ENCODE results near the gene CFAP68.
A peak's percentile ranks its signal among the peaks of the same experiment; 100 is the strongest.
"Not testable (repeated sequence)": the region's sequence is repeated elsewhere in the genome, so short reads cannot be mapped to it uniquely, and the experiment has no call there.

The CFAP68 gene

GRCh38 chr11:111918390-111919256, 39.3 kb downstream of the CFAP68 start, which contains the start of gene C11orf52:
Gene C11orf52, plus strand, starts transcription at chr11:111918913. Its CDS starts 60 bp downstream, at chr11:111918973.
- DNase-seq (ENCODE audit: low spot score) = no peak

DNA sequence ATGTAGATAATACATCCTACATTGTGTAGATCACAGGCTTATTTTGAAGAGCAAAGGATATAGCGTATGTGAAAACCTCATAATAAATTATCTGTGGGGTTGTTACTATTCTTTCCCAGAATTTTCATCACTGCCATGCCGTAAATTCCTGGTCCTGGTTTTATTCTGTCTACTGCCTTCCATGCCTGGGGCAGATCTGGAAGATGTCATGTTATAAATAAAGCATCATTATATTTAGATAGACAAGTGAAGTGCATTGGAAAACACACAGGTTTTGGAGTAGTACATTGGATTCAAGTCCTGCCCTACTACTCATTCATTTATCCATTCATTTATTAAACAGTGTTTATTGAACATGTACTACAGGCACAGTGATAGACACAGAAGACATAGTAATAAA, 41.6 kb downstream of the CFAP68 start:
- no peak for DNase-seq (ENCODE audit: low spot score)

GRCh38 chr11:111921541-111922230, 42.3 kb downstream of the CFAP68 start:
- DNase-seq (ENCODE audit: low spot score) = no peak

DNA sequence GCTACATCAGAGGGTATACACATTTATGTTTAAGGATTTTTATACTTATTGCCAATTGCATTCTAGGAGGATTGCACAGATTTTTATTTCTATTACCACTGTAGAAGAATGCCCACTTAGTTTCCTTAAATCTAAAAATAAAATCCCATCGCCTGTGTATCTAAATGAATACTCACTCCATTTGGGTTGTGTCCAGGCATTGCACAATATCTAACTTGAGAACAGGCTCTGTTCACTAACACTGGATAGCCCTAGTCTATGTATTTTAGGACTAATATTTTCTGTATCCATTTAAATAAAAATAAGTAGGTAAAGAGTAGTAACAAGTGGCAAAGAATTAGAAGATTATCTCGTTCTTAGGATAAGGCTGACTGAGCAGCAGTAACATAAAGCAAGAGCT, 43.5 kb downstream of the CFAP68 start:
- no peak for DNase-seq (ENCODE audit: low spot score)

DNA sequence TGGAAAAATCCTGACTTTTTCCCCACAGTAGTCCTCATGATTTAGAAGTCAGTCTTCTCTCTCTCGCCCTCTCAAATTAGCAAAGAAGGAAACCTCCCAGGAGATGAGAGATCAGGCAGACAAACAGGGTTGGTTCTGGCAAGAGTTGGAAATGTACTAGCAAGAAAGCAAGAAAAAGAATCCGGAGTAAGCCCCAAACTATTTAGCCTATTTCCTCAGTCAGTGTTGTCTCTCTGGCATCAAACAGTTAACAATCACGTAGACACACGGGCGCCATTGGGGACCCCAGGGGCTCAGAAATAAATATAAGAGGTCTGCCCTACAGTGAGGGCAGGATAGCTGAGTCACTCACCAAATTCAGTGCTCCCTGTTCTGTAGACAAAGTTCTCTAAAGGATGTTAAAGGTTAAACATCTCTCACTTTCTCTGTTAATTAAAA, 44.0 kb downstream of the CFAP68 start:
- DNase-seq (ENCODE audit: low spot score) = no peak

DNA sequence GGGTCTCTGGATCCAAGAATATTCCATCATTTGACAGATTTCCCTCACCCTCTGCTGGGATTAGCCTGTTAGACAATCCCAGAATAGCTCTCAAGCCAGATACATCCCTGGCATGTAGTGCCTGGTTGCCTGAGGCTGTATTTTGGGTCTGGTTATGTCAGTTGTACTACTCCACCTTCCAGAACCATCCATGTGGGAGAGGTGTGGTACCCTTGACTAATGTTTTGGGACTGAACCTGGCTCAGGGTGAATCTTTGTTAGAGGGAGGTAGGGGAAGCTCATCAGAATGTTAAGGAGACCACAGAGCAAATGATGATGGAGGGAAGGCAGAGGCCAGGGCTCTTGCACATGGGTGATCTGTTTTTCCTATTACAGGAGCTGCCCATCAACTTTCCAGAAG, 44.6 kb downstream of the CFAP68 start:
- DNase-seq (ENCODE audit: low spot score) = no peak

DNA sequence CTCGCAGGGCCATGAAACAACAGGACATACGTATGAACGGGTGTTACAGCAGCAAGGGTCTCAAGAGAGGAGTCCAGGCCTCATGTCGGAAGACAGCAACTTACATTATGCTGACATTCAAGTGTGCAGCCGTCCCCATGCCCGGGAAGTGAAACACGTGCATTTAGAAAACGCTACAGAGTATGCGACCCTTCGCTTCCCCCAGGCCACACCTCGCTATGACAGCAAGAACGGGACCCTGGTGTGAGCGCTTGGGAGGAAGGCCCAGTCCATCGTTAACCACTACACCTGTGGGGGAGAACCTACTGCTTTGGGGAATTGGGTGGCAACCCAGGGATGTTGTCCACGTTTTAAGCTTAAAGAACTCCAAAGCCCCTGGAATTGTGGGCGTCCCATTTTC, 46.6 kb downstream of the CFAP68 start:
- DNase-seq (ENCODE audit: low spot score) = no peak

GRCh38 chr11:111926505-111927391, 47.4 kb downstream of the CFAP68 start:
- peak; percentile 97 for DNase-seq (ENCODE audit: low spot score)

GRCh38 chr11:111930472-111930871, 51.1 kb downstream of the CFAP68 start:
- no peak for DNase-seq (ENCODE audit: low spot score)

DNA sequence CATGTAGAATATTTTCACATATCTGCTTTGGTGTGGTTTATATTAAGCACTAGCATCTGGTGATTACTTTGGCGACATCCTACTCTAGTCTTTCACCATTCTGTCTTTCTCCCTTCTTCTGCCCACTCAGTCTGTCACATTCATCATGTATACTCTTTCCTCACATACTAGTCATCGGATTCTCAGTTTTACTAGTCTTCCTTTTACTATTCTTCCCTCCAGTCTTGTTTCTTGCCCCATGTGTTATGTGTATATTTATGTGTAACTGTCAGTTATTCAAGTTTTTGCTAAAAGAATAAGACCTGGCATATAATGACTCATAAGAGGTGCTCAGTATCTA, 53.2 kb downstream of the CFAP68 start:
- no peak for DNase-seq (ENCODE audit: low spot score)

DNA sequence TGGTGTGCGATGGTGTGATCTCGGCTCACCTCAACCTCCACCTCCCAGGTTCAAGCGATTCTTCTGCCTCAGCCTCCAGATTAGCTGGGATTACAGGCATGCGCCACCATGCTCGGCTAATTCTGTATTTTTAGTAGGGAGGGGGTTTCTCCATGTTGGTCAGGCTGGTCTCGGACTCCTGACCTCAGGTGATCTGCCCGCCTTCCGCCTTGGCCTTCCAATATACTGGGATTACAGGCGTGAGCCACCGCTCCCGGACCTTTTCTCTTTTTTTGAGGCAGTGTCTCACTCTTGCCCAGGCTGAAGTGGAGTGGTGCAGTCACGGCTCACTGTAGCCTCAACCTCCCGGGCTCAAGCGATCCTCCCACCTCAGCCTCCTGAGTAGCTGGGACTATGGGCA, 53.8 kb downstream of the CFAP68 start:
- not testable (repeated sequence) for DNase-seq (ENCODE audit: low spot score)

DNA sequence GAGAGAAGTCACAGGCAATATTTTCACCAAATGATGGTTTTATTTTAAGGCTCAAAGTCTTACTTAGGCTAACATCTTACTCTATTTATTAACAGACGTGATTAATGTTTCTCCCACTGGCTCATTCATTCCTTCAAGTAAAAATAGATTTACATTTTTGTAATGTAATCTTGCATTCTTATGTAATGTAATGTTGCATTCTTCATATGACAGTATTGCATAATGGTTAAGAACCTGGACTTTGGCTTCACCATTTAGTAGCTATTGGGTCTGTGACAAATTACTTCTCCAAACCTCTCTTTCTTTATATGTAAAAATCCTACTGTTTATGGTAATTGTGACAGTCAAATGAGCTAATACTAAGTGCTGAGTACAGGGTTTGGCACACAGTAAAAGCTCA, 54.5 kb downstream of the CFAP68 start:
- DNase-seq (ENCODE audit: low spot score) = no peak

DNA sequence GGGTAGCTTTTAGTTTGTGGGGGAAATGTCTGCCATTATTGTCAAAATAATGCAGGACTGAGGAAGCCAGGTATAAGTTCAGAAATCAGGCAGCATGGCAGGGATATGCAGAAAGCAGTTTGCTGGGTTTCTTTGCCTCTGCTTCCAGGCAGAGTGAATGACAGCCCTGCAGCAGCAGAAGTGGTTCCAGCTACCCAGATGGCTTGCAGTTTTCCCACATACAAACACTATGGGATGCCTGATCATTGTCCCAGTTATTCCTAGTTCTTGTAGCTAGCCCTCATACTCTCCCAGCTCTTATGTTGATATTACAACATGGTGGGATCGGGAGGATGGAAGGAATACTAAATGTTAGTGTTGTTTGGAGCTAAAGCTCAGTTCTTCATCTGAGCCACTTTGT, 55.0 kb downstream of the CFAP68 start:
- no peak for DNase-seq (ENCODE audit: low spot score)
